Astrocyte of the cerebellum (primary cell): ENCODE measurements around the gene TRIAP1.

ENCODE experiments used
- DNase-seq: peaks from one replicate; pipeline ENCODE4 v3.0.0-alpha.2; 2011; ENCODE audit warnings: low read depth
- H3K4me3 ChIP-seq: 2 replicates; pipeline ENCODE4 v1.5.1; 2011; ENCODE audit warnings: mild to moderate bottlenecking, low read depth, low read length, moderate library complexity
- in situ Hi-C: cut with HindIII; loops from 2 replicates; pipeline ENCODE4 v1.10.0; 2017; ENCODE audit warnings: low sequenced_read_pairs
- TF ChIP-seq, protein P1 (sequence below): IDR thresholded peaks from 2 replicates; pipeline ENCODE4 v1.5.1; 2012; ENCODE audit warnings: low read length, low read depth, moderate library complexity, mild to moderate bottlenecking; ENCODE audit errors: missing control alignments

Gene TRIAP1

DNA sequence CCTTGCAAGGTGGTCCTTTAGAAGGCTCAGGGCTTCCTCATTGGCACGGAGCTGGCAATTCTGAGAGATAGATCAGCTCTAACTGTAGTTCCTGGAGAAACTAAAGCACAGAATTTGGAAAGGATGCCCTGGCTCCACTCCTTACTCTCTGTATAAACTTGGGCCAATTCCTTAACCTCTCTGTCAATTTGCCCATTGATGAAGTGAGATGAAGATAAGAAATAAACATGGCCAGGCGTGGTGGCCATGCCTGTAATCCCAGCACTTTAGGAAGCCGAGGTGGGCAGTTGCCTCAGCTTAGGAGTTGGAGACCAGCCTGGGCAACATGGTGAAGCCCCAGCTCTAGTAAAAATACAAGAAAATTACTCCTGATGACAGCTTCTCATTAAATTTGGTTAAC is 42.3 kb downstream of the TRIAP1 start:
- in situ Hi-C loops: no loop called here
- TF ChIP-seq, protein P1, sequence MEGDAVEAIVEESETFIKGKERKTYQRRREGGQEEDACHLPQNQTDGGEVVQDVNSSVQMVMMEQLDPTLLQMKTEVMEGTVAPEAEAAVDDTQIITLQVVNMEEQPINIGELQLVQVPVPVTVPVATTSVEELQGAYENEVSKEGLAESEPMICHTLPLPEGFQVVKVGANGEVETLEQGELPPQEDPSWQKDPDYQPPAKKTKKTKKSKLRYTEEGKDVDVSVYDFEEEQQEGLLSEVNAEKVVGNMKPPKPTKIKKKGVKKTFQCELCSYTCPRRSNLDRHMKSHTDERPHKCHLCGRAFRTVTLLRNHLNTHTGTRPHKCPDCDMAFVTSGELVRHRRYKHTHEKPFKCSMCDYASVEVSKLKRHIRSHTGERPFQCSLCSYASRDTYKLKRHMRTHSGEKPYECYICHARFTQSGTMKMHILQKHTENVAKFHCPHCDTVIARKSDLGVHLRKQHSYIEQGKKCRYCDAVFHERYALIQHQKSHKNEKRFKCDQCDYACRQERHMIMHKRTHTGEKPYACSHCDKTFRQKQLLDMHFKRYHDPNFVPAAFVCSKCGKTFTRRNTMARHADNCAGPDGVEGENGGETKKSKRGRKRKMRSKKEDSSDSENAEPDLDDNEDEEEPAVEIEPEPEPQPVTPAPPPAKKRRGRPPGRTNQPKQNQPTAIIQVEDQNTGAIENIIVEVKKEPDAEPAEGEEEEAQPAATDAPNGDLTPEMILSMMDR: no peak
- no peak overlapping the region for H3K4me3 ChIP-seq
- DNase-seq: no peak

DNA sequence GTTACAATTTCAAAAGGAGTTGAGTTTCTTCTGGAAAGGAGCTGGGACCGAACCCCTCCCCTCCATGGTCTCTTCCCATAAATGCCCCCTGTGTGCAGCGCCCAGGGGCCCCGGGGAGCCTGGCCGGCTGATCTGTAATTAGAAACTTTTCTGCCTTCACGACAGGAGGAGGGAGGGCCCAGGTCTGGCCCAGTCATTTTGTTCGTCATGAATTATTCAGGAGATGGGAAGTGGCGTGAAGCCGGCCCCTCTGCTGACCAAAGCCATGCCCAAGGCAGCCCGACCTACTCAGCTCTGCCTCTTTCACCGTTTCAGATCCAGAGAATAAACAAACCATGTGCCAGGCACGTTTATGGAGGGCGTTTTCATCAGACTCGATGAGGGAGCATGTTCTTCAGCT is 44.0 kb downstream of the TRIAP1 start:
- in situ Hi-C loops: no loop called here
- no peak for DNase-seq
- TF ChIP-seq, protein P1: no peak
- no peak overlapping the region for H3K4me3 ChIP-seq

DNA sequence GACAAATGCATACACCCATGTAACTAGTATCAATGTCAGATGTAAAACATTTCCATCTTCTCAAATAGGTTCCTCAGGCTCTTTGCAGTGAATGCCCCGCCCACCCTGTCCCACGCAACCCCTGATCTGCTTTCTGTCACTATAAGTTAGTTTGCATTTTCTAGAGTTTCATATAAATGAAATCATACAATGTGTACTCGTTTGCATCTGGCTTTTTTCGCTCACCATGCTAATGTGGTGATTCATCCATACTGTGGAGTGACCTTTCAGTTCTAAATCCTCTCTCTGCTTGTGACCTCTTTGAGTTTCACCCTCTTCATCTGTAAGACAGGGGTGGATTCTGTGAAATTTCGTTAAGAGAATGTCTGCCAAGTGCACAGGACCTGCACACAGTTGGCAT is 46.7 kb downstream of the TRIAP1 start:
- DNase-seq: peak; percentile 8
- TF ChIP-seq, protein P1: no peak
- H3K4me3 ChIP-seq: no peak overlapping the region
- in situ Hi-C loops: no loop called here

DNA sequence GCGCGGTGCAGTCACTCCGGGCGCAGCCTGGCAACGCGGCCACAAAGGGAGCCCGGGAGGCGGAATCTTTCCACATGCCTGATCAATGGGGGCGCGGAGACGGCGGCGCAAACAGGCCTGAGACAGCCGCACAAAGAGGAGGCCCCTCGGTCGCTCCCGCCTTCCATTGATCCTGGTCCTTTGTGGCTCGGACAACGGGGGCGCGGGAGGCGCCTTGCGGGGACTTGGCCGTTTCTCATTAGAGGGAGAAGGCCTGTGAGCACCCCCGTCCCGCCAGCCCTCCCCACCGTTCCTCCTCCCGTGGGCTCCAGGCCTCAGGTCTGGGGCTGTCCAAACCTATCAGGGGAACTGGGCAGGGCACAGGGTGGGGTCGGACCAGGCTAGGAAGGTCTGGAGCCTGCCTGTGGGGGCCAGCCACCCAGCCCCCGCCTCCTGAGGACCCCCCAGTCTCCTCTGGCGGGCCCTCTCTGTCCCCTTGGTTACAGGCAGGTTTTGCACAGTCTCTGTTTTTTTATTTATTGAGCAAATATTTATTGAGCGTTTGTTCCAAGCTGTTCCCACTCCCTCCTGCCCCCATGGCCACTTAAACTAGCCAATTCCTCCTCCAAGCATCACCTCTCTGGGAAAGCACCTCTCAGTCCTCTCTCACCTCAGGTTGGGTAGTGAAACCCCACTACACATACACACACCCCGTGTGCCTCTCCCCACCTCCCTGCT is 48.2 kb downstream of the TRIAP1 start:
- in situ Hi-C loops: no loop called here
- H3K4me3 ChIP-seq: no peak overlapping the region
- no peak for DNase-seq
- TF ChIP-seq, protein P1: no peak

DNA sequence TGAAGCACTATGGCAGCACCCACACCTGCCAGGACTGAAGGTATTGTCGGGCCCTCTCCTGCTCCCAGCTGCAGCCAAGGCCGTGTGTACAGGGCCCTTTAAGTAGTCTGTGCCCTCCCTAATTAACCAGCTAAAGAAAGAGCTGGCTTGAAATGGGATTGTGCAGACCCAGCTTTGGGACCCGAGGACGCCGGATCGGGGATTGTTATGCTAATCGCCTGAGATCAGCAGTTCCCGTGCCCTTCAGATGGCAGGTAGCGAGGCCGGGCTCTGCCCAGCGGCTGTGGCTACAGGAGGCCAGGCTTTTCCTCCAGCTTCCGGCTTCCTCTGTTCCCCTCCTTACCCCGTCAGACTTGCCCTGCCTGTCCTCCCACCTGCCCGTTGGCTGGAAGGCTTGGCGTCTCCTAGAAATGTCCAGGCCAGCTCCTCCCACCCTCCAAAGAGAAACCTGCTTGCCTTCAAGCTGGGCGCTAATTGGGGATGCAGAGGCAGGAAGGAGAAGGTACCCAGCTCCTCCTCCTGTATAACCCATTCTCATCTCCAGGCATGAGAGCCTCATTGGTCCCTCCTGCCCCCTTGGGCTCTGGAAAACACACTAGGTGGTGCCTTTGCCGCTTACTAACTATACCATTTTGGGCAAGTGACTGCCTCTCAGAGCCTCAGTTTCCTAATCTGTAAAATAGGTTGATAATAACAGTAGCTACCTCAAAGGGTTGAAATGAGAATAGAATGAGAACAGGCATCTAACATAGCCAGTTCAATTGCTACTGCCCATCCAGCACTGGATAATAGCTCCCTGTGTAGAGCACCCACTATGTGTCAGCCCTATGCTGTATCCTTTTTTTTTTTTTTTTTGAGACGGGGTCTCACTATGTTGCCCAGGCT is 51.5 kb downstream of the TRIAP1 start:
- no peak overlapping the region for H3K4me3 ChIP-seq
- no peak for DNase-seq
- TF ChIP-seq, protein P1: no peak
- in situ Hi-C loops: no loop called here
